ENCODE measurements around the gene SRRM1. TPM values are rescaled to one million over a fixed set of nuclear protein-coding genes. Genes with fewer than 3 reads are reported as not detected.

The SRRM1 gene
- total and polyA plus RNA-seq, 2 of the 8 experiments (the other 6 are each of a cell fraction or from before 2014, with no cell fraction given) = 77.1 to 255 TPM

DNA sequence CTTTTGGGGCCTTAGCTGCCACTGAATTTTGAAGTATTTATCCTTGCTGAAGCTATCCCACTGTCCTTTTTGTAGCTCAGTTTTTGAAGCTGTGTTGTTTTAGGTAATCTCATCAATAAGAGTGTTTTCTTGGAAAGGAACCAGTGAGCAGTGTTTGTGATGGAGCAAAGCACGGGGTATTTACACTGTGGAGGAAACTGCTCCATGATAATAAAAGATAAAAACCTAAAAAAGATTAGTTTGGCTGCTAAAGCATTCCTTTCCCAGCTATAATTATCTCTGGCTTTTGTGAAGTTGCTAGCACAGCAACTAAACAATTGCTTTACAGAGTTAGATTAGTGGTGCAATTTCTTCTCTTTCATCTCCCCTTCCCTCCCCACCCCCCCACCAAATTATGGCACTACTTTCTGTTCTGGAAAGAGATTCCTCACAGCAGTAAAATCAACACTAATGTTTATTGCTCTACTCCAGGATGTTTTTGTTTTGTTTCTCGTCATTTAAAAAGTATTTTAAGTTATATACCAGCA lies 21.5 kb downstream of the SRRM1 start:
- Histone ChIP-seq H3K79me2 (ENCODE audit: control insufficient read depth in 1 of 2, insufficient read depth in 2 of 2, low read length in 2 of 2) (peaks cover 0 to 19% of the 10 kb centered on the region in 2 experiments; a peak in 2 of 4 replicates), H3K14ac (ENCODE audit: insufficient read length) (no peak overlapping the region), H3K79me1 (ENCODE audit: low read depth, low read length) (no peaks in the 10 kb centered on the region), H3K56ac (replicated peaks; ENCODE audit: insufficient read length, low read depth, low read length) (no peak overlapping the region), H3K4ac (replicated peaks; ENCODE audit: insufficient read length, low read depth, low read length) (no peak overlapping the region), H4K5ac (ENCODE audit: insufficient read length, low read depth, low read length) (no peak overlapping the region), H3K4me3 (ENCODE audit: extremely low read depth in 1 of 4, insufficient read depth in 2 of 4, low read depth in 3 of 4, low read length in 4 of 4) (no peak overlapping the region), H2AFZ (ENCODE audit: low read length) (no peak overlapping the region), H3K36me3 (ENCODE audit: control insufficient read depth in 2 of 4, insufficient read depth in 4 of 4, low read length in 3 of 4) (peaks cover 44 to 98% (median 83%) of the 10 kb centered on the region in 4 experiments), H4K91ac (replicated peaks; ENCODE audit: insufficient read length, low read length) (no peak overlapping the region), H4K8ac (ENCODE audit: extremely low read depth, insufficient read depth, low read length) (no peak overlapping the region), H2BK15ac (ENCODE audit: low read length) (no peak overlapping the region), H3K27me3 (replicated peaks in 1 of 4; ENCODE audit: control insufficient read depth in 3 of 4, extremely low read depth in 1 of 4, insufficient read depth in 3 of 4, low read length in 3 of 4) (no peaks in the 10 kb centered on the region; a peak in 1 of 7 replicates), H2BK5ac (ENCODE audit: low read depth, low read length) (no peak overlapping the region), H3K4me2 (ENCODE audit: insufficient read depth in 1 of 2, low read depth in 2 of 2, low read length in 2 of 2) (no peak overlapping the region), H2BK120ac (replicated peaks; ENCODE audit: low read depth, low read length) (no peak overlapping the region), H3K9me3 (ENCODE audit: insufficient read depth in 2 of 2, low read depth in 1 of 2, low read length in 1 of 2) (no peaks in the 10 kb centered on the region), H3K9ac (replicated peaks in 1 of 4; ENCODE audit: extremely low read depth in 1 of 4, low read depth in 3 of 4, low read length in 3 of 4) (no peak overlapping the region), H3K27ac (ENCODE audit: low read depth, low read length) (no peak overlapping the region), H3K23ac (ENCODE audit: insufficient read length) (no peak overlapping the region), H2BK12ac (ENCODE audit: low read depth, low read length) (no peak overlapping the region), H3K4me1 (replicated peaks in 1 of 4; ENCODE audit: control insufficient read depth in 3 of 4, insufficient read depth in 4 of 4, low read length in 3 of 4) (no peaks in the 10 kb centered on the region), H3K23me2 (ENCODE audit: low read depth, low read length) (no peaks in the 10 kb centered on the region), H2BK20ac (ENCODE audit: low read length) (no peak overlapping the region), H2AK5ac (ENCODE audit: low read depth, low read length) (no peak overlapping the region), H4K20me1 (replicated peaks in 1 of 2; ENCODE audit: control insufficient read depth in 1 of 2, insufficient read depth in 2 of 2, low read length in 2 of 2) (peaks cover 4 to 5% of the 10 kb centered on the region in 2 experiments), H3K18ac (ENCODE audit: extremely low read depth, low read length) (no peak overlapping the region)
- DNase-seq (ENCODE audit: low read depth in 1 of 2, low spot score in 2 of 2) = no peak
- no peak for FAIRE-seq
- ChIA-PET POLR2A (ENCODE audit: partially characterized antibody) (interaction anchor here (0.6 to 12.3 kb wide), 5 partner anchors 8 to 123 kb away, joined by 3 to 199 read pairs (median 7); no protein-coding TSS in a partner anchor), CTCF (ENCODE audit: partially characterized antibody) (interaction anchor here (0.7 to 1.9 kb wide), 6 partner anchors 18 to 172 kb away, joined by 3 to 5 read pairs (median 3); no protein-coding TSS in a partner anchor)
- WGBS, 2 experiments (ENCODE audit: extremely low coverage in 1 of 2, insufficient coverage in 1 of 2, insufficient read length in 1 of 2, insufficient replicate concordance in 2 of 2, low coverage in 1 of 2, low lambda C conversion rate in 2 of 2, missing lambda C conversion rate in 1 of 2) = 96% methylated on average over 2 of the region's 2 CpGs; no CpG with 5 or more reads in 1 of the 2 experiments
- TF ChIP-seq EP300 (IDR thresholded peaks at IDR 0.05; ENCODE audit: borderline replicate concordance in 1 of 2, low read depth in 2 of 2, low read length in 2 of 2) (no peak), JUND (IDR thresholded peaks at IDR 0.05; ENCODE audit: low read length) (no peak), YY1 (IDR thresholded peaks at IDR 0.05; ENCODE audit: low read depth, low read length) (no peak), SP4 (IDR thresholded peaks at IDR 0.05; ENCODE audit: low read length) (no peak), ZNF274 (IDR thresholded peaks at IDR 0.05; ENCODE audit: borderline replicate concordance, extremely low read depth, low read length) (no peak), TCF12 (IDR thresholded peaks at IDR 0.05; ENCODE audit: low read depth, low read length) (no peak), CTCF (IDR thresholded peaks at IDR 0.05; ENCODE audit: control extremely low read depth in 1 of 3, insufficient read depth in 1 of 3, low read depth in 1 of 3, low read length in 3 of 3) (no peak), TBP (IDR thresholded peaks at IDR 0.05; ENCODE audit: low read depth, low read length) (no peak), EGR1 (IDR thresholded peaks at IDR 0.05; ENCODE audit: borderline replicate concordance, low read depth, low read length) (no peak), SP2 (IDR thresholded peaks at IDR 0.05; ENCODE audit: low read length) (no peak)

Data from H1 (cell line).